Measurements from ENCODE around the gene POU2F1.

POU2F1 gene

GRCh38 chr1:167472752-167473521 is 252.3 kb downstream of the POU2F1 start:
- DNase-seq (ENCODE audit: extremely low spot score): no peak
- ChIA-PET POLR2A (interaction anchor here (0.9 kb wide), 1 partner anchor 18 kb away, joined by 5 read pairs; no protein-coding TSS in a partner anchor), CTCF (interaction anchor here (0.9 kb wide), 2 partner anchors 8 to 60 kb away, joined by 3 to 7 read pairs; no protein-coding TSS in a partner anchor)
- TF ChIP-seq BHLHE40 (IDR thresholded peaks at IDR 0.05; ENCODE audit: borderline replicate concordance) (no peak), ELF4 (IDR thresholded peaks at IDR 0.05) (no peak), SUZ12 (IDR thresholded peaks at IDR 0.05) (no peak), L3MBTL2 (conservative IDR thresholded peaks at IDR 0.05) (no peak)

GRCh38 chr1:167473761-167474160 is 253.1 kb downstream of the POU2F1 start:
- DNase-seq (ENCODE audit: extremely low spot score): no peak
- POLR2A ChIA-PET: interaction anchor here (0.9 kb wide), 1 partner anchor 19 kb away, joined by 5 read pairs; no protein-coding TSS in a partner anchor
- CTCF ChIA-PET: interaction anchor here (0.9 kb wide), 2 partner anchors 9 to 59 kb away, joined by 3 to 7 read pairs; no protein-coding TSS in a partner anchor
- TF ChIP-seq SUZ12 (IDR thresholded peaks at IDR 0.05) (no peak), PKNOX1 (IDR thresholded peaks at IDR 0.05) (no peak), L3MBTL2 (conservative IDR thresholded peaks at IDR 0.05) (no peak), FOXA1 (IDR thresholded peaks at IDR 0.05) (no peak), NFRKB (IDR thresholded peaks at IDR 0.05) (no peak), CTBP1 (IDR thresholded peaks at IDR 0.05; ENCODE audit: borderline replicate concordance) (no peak), SP1 (IDR thresholded peaks at IDR 0.05) (no peak), TARDBP (IDR thresholded peaks at IDR 0.05) (no peak), BHLHE40 (IDR thresholded peaks at IDR 0.05; ENCODE audit: borderline replicate concordance) (no peak), HDGF (IDR thresholded peaks at IDR 0.05; ENCODE audit: borderline replicate concordance) (no peak), ELF4 (IDR thresholded peaks at IDR 0.05) (no peak), ARNT (IDR thresholded peaks at IDR 0.05) (no peak), ZNF384 (IDR thresholded peaks at IDR 0.05) (no peak), LEF1 (IDR thresholded peaks at IDR 0.05; ENCODE audit: borderline replicate concordance) (no peak)

- POLR2A ChIA-PET: no interaction called here
- CTCF ChIA-PET: interaction anchor here (0.9 kb wide), 1 partner anchor 59 kb away, joined by 3 read pairs; no protein-coding TSS in a partner anchor
- DNase-seq (ENCODE audit: extremely low spot score): no peak
- no peak for TF ChIP-seq SUZ12 (IDR thresholded peaks at IDR 0.05)
- no peak for TF ChIP-seq LEF1 (IDR thresholded peaks at IDR 0.05; ENCODE audit: borderline replicate concordance)
- no peak for TF ChIP-seq PKNOX1 (IDR thresholded peaks at IDR 0.05)
- no peak for TF ChIP-seq ZNF384 (IDR thresholded peaks at IDR 0.05)
- no peak for TF ChIP-seq SP1 (IDR thresholded peaks at IDR 0.05)
- TF ChIP-seq NFRKB (IDR thresholded peaks at IDR 0.05): no peak
- no peak for TF ChIP-seq BHLHE40 (IDR thresholded peaks at IDR 0.05; ENCODE audit: borderline replicate concordance)
- TF ChIP-seq FOXA1 (IDR thresholded peaks at IDR 0.05): no peak
- TF ChIP-seq CTBP1 (IDR thresholded peaks at IDR 0.05; ENCODE audit: borderline replicate concordance): no peak
- TF ChIP-seq FOXK2 (IDR thresholded peaks at IDR 0.05): no peak
- TF ChIP-seq HDGF (IDR thresholded peaks at IDR 0.05; ENCODE audit: borderline replicate concordance): no peak
- no peak for TF ChIP-seq L3MBTL2 (conservative IDR thresholded peaks at IDR 0.05)
- no peak for TF ChIP-seq ELF4 (IDR thresholded peaks at IDR 0.05)
- no peak for TF ChIP-seq ARNT (IDR thresholded peaks at IDR 0.05)
- no peak for TF ChIP-seq FOXM1 (IDR thresholded peaks at IDR 0.05; ENCODE audit: borderline replicate concordance)
- no peak for TF ChIP-seq TARDBP (IDR thresholded peaks at IDR 0.05)
These were observed 253.5 kb downstream of the POU2F1 start for GRCh38 chr1:167474191-167474641.

- CTCF ChIA-PET: no interaction called here
- DNase-seq (ENCODE audit: extremely low spot score): no peak
- TF ChIP-seq FOXM1 (IDR thresholded peaks at IDR 0.05; ENCODE audit: borderline replicate concordance) (no peak), NFRKB (IDR thresholded peaks at IDR 0.05) (no peak), L3MBTL2 (conservative IDR thresholded peaks at IDR 0.05) (no peak), LEF1 (IDR thresholded peaks at IDR 0.05; ENCODE audit: borderline replicate concordance) (no peak), PKNOX1 (IDR thresholded peaks at IDR 0.05) (no peak), CTBP1 (IDR thresholded peaks at IDR 0.05; ENCODE audit: borderline replicate concordance) (no peak), BHLHE40 (IDR thresholded peaks at IDR 0.05; ENCODE audit: borderline replicate concordance) (no peak), HDGF (IDR thresholded peaks at IDR 0.05; ENCODE audit: borderline replicate concordance) (no peak)
- POLR2A ChIA-PET: no interaction called here
These were observed 255.4 kb downstream of the POU2F1 start for GRCh38 chr1:167476061-167476460.

Measured in HEK293T (cell line).